ENCODE measurements around the gene CBY3. TPM values are rescaled to one million over a fixed set of nuclear protein-coding genes. Genes with fewer than 3 reads are reported as not detected.
A peak's percentile ranks its signal among the peaks of the same experiment; 100 is the strongest.
"Not testable (repeated sequence)": the region's sequence is repeated elsewhere in the genome, so short reads cannot be mapped to it uniquely, and the experiment has no call there.

The CBY3 gene
- total and polyA plus RNA-seq, 5 donors = not detected

GRCh38 chr5:179698935-179699615, 18.2 kb upstream of the CBY3 start, which contains the start of gene CANX:
Gene CANX, plus strand, starts transcription at chr5:179698967. Its CDS starts 6,715 bp downstream, at chr5:179705682.
- no peak for DNase-seq
- Histone ChIP-seq H3K9me3 (ENCODE audit: control insufficient read depth, low read length) (no peaks in the 10 kb centered on the region), H3K27me3 (ENCODE audit: control insufficient read depth, insufficient read depth) (no peaks in the 10 kb centered on the region), H3K27ac (ENCODE audit: low read length) (peak within 1 kb of the TSS; percentile 94), H3K4me3 (ENCODE audit: low read length) (peak within 1 kb of the TSS; percentile 84), H3K4me1 (ENCODE audit: control insufficient read depth, insufficient read depth, low read length) (no peaks in the 10 kb centered on the region)
- intact Hi-C loops (cut with DNase I) = no loop called here
- ATAC-seq = peak in 1 of 2 donors; percentile 51
- WGBS = under 1% methylated on average over 58 of the region's 58 CpGs

GRCh38 chr5:179697993-179698934, 17.4 kb upstream of the CBY3 start:
- H3K27ac ChIP-seq (ENCODE audit: low read length) = peak overlapping the region; percentile 81
- 1% methylated on average over 72 of the region's 72 CpGs for WGBS
- ATAC-seq = peak; percentile 97 to 98
- intact Hi-C loops (cut with DNase I) = no loop called here
- H3K9me3 ChIP-seq (ENCODE audit: control insufficient read depth, low read length) = no peaks in the 10 kb centered on the region
- H3K4me3 ChIP-seq (ENCODE audit: low read length) = peak overlapping the region; percentile 53
- no peaks in the 10 kb centered on the region for H3K4me1 ChIP-seq (ENCODE audit: control insufficient read depth, insufficient read depth, low read length)
- peak; percentile 99 to 100 (median 99) for DNase-seq
- no peaks in the 10 kb centered on the region for H3K27me3 ChIP-seq (ENCODE audit: control insufficient read depth, insufficient read depth)

- Histone ChIP-seq H3K4me3 (ENCODE audit: low read length) (peak overlapping the region; percentile 53), H3K27ac (ENCODE audit: low read length) (peak overlapping the region; percentile 81)
- WGBS = 96% methylated on average over 15 of the region's 15 CpGs
- DNase-seq; H3K27me3 ChIP-seq (ENCODE audit: control insufficient read depth, insufficient read depth); ATAC-seq; intact Hi-C loops (cut with DNase I); H3K4me1 ChIP-seq (ENCODE audit: control insufficient read depth, insufficient read depth, low read length); H3K9me3 ChIP-seq (ENCODE audit: control insufficient read depth, low read length): not testable (repeated sequence)
These were observed 16.7 kb upstream of the CBY3 start for GRCh38 chr5:179697543-179697942.

- Histone ChIP-seq H3K27me3 (ENCODE audit: control insufficient read depth, insufficient read depth) (no peaks in the 10 kb centered on the region), H3K9me3 (ENCODE audit: control insufficient read depth, low read length) (no peaks in the 10 kb centered on the region), H3K4me1 (ENCODE audit: control insufficient read depth, insufficient read depth, low read length) (no peaks in the 10 kb centered on the region), H3K27ac (ENCODE audit: low read length) (no peak overlapping the region), H3K4me3 (ENCODE audit: low read length) (no peak overlapping the region)
- intact Hi-C loops (cut with DNase I) = no loop called here
- no peak for ATAC-seq
- WGBS = 95% methylated on average over 2 of the region's 2 CpGs
- DNase-seq = no peak
These were observed 16.3 kb upstream of the CBY3 start for GRCh38 chr5:179697108-179697507.

GRCh38 chr5:179696603-179697002, 15.8 kb upstream of the CBY3 start:
- Histone ChIP-seq H3K4me3 (ENCODE audit: low read length) (no peak overlapping the region), H3K27me3 (ENCODE audit: control insufficient read depth, insufficient read depth) (no peaks in the 10 kb centered on the region), H3K9me3 (ENCODE audit: control insufficient read depth, low read length) (no peaks in the 10 kb centered on the region), H3K4me1 (ENCODE audit: control insufficient read depth, insufficient read depth, low read length) (no peaks in the 10 kb centered on the region), H3K27ac (ENCODE audit: low read length) (no peak overlapping the region)
- 93% methylated on average over 3 of the region's 3 CpGs for WGBS
- ATAC-seq (no peak), DNase-seq (no peak)
- intact Hi-C loops (cut with DNase I) = no loop called here

- Histone ChIP-seq H3K9me3 (ENCODE audit: control insufficient read depth, low read length) (no peaks in the 10 kb centered on the region), H3K4me1 (ENCODE audit: control insufficient read depth, insufficient read depth, low read length) (no peaks in the 10 kb centered on the region), H3K4me3 (ENCODE audit: low read length) (no peak overlapping the region), H3K27me3 (ENCODE audit: control insufficient read depth, insufficient read depth) (no peaks in the 10 kb centered on the region), H3K27ac (ENCODE audit: low read length) (no peak overlapping the region)
- no peak for ATAC-seq
- 82% methylated on average over 6 of the region's 6 CpGs for WGBS
- DNase-seq = no peak
- intact Hi-C loops (cut with DNase I) = no loop called here
These were observed 13.7 kb upstream of the CBY3 start for GRCh38 chr5:179694561-179694960.

GRCh38 chr5:179689212-179689611, 8.4 kb upstream of the CBY3 start:
- H3K4me3 ChIP-seq (ENCODE audit: low read length); H3K27ac ChIP-seq (ENCODE audit: low read length); ATAC-seq; H3K27me3 ChIP-seq (ENCODE audit: control insufficient read depth, insufficient read depth); H3K4me1 ChIP-seq (ENCODE audit: control insufficient read depth, insufficient read depth, low read length); intact Hi-C loops (cut with DNase I); H3K9me3 ChIP-seq (ENCODE audit: control insufficient read depth, low read length); DNase-seq: not testable (repeated sequence)
- WGBS = 88% methylated on average over 9 of the region's 9 CpGs

- intact Hi-C loops (cut with DNase I) = no loop called here
- DNase-seq = no peak
- Histone ChIP-seq H3K4me1 (ENCODE audit: control insufficient read depth, insufficient read depth, low read length) (peaks cover 7% of the 10 kb centered on the region), H3K9me3 (ENCODE audit: control insufficient read depth, low read length) (no peaks in the 10 kb centered on the region), H3K27ac (ENCODE audit: low read length) (no peak overlapping the region), H3K4me3 (ENCODE audit: low read length) (no peak overlapping the region), H3K27me3 (ENCODE audit: control insufficient read depth, insufficient read depth) (no peaks in the 10 kb centered on the region)
- WGBS = 91% methylated on average over 9 of the region's 9 CpGs
- ATAC-seq = no peak
These were observed 637 bp downstream of the CBY3 start for GRCh38 chr5:179680014-179680779.

- DNase-seq (peak; percentile 83 to 93 (median 89)), ATAC-seq (peak; percentile 66 to 75)
- Histone ChIP-seq H3K27ac (ENCODE audit: low read length) (peak overlapping the region; percentile 4), H3K4me3 (ENCODE audit: low read length) (peak overlapping the region; percentile 62), H3K27me3 (ENCODE audit: control insufficient read depth, insufficient read depth) (no peaks in the 10 kb centered on the region), H3K4me1 (ENCODE audit: control insufficient read depth, insufficient read depth, low read length) (peaks cover 7% of the 10 kb centered on the region), H3K9me3 (ENCODE audit: control insufficient read depth, low read length) (no peaks in the 10 kb centered on the region)
- intact Hi-C loops (cut with DNase I) = no loop called here
- 24% methylated on average over 41 of the region's 41 CpGs for WGBS
These were observed 1.7 kb downstream of the CBY3 start for GRCh38 chr5:179679014-179679674.

GRCh38 chr5:179678223-179679013, 2.4 kb downstream of the CBY3 start:
- Histone ChIP-seq H3K27ac (ENCODE audit: low read length) (peak overlapping the region; percentile 78), H3K9me3 (ENCODE audit: control insufficient read depth, low read length) (no peaks in the 10 kb centered on the region), H3K27me3 (ENCODE audit: control insufficient read depth, insufficient read depth) (no peaks in the 10 kb centered on the region), H3K4me1 (ENCODE audit: control insufficient read depth, insufficient read depth, low read length) (peaks cover 7% of the 10 kb centered on the region), H3K4me3 (ENCODE audit: low read length) (peak overlapping the region; percentile 62)
- DNase-seq (peak; percentile 97 to 99 (median 99)), ATAC-seq (peak; percentile 98)
- intact Hi-C loops (cut with DNase I) = no loop called here
- WGBS = under 1% methylated on average over 78 of the region's 78 CpGs
